H7 (cell line): Measurements from ENCODE around the gene RTN3. TPM values are rescaled to one million over a fixed set of nuclear protein-coding genes. Genes with fewer than 3 reads are reported as not detected.

Experiments used
- DNase-seq: peaks from one replicate; pipeline ENCODE4 v3.0.0; 2012
- H3K27me3 ChIP-seq: 2 replicates; pipeline ENCODE4 v1.6.0; 2011; ENCODE audit warnings: mild to moderate bottlenecking, low read length; ENCODE audit not compliant: control insufficient read depth, insufficient read depth
- H3K36me3 ChIP-seq: replicated peaks from 2 replicates; pipeline ENCODE4 v1.5.1; 2011; ENCODE audit warnings: low read length; ENCODE audit not compliant: control insufficient read depth, insufficient read depth
- H3K4me3 ChIP-seq: 2 replicates; pipeline ENCODE4 v1.5.1; 2011; ENCODE audit warnings: low read depth, mild to moderate bottlenecking, control low read depth, low read length, moderate library complexity; ENCODE audit not compliant: insufficient read depth
- total RNA-seq: library from RNA; depleted of rRNA; stranded (reverse); fragments of >200 nt; shearing (Covaris generic); gene quantifications from 2 replicates; pipeline ENCODE4 v1.2.3, GENCODE V29; 2014

The RTN3 gene
- total RNA-seq, 1 experiment from 2014 or later = 109 TPM

DNA sequence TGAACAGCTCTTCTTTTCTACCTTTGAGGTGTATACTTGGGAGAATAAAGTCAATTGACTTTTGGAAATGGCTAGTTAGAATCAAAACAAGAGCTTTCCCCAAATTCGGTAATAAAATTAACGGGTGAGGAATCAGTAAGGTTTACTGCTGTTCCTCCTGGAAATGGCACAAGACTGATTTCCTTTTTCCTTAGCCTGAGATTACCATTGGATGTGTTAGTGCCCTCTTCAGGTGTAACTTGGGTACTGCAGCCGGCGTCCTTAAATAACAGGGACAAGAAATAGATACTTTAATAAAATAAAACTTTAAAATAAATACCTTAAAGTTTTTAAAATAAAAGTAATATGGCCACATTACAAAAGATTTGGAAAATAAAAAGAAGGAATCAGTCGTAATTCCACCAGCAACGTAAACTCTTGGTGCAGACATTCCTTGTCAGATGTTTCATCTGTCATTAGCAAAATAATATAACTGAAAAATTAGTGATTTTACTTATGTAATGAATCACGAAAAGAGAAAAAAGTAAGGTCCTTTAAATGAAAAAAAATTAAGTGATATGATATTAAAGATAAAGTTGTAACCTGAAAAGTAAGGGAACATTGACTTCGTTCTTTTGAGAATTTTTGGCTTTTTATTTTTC is 57.5 kb downstream of the RTN3 start:
- Histone ChIP-seq H3K36me3 (no peaks in the 10 kb centered on the region), H3K4me3 (no peak overlapping the region)

DNA sequence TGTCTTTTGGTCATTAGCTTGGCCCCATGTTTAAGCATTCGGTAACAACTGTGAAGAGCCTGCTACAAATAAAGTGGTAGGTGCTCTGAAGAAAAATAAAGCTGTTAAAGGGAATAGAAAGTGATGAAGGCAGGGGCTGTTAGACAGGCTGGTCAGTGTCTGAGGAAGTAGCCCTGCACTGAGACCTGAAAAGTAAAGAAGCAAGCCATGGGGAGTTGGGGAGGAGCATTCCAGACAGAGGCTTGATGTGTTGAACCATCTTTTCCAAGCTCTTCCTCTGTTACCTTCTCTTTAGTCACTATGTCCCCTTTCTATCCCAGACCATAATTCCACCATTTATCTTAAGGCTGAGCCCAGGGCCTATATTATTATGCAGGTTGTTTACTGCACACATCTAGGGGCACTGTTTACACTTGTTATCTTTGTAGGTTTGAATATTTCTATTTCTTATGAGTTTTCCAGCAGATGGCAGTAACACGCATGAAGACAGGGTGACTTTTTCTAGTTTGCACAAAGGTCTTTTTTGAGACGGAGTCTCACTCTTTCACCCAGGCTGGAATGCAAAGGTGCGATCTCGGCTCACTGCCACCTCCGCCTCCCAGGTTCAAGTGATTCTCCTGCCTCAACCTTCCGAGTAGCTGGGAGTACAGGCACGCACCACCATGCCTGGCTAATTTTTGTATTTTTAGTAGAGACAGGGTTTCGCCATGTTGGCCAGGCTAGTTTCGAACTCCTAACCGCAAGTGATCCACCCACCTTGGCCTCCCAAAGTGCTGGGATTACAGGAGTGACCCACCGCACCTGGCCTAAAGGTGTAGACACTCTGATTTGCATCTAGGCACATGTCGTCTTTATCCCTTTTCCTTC is 64.2 kb downstream of the RTN3 start:
- peaks cover 6% of the 10 kb centered on the region for H3K36me3 ChIP-seq
- H3K4me3 ChIP-seq = no peak overlapping the region
- no peaks in the 10 kb centered on the region for H3K27me3 ChIP-seq
- DNase-seq = no peak

More for the DNA sequence above, 57.5 kb downstream of the RTN3 start:
- peak; percentile 45 for DNase-seq
- H3K27me3 ChIP-seq = no peaks in the 10 kb centered on the region

DNA sequence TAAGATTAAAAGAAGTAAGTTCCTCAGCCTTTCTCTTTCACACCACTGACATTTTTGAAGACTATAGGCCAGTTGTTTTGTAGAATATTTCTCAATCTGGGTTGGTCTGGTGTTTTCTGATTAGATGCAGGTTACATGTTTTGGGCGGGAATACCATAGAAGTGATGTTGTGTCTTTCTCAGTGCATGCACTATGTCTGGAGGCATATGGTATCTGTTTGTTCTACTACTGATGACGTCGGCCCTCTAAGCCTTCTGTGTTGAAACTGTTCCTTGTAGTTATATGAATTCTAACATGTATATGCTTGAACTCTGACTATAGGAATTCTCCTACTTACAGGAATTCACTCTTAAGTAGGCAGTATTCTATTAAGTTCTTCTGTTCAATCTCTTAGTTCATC is 65.7 kb downstream of the RTN3 start:
- H3K4me3 ChIP-seq = no peak overlapping the region
- peaks cover 9% of the 10 kb centered on the region for H3K36me3 ChIP-seq
- no peaks in the 10 kb centered on the region for H3K27me3 ChIP-seq
- DNase-seq = no peak

DNA sequence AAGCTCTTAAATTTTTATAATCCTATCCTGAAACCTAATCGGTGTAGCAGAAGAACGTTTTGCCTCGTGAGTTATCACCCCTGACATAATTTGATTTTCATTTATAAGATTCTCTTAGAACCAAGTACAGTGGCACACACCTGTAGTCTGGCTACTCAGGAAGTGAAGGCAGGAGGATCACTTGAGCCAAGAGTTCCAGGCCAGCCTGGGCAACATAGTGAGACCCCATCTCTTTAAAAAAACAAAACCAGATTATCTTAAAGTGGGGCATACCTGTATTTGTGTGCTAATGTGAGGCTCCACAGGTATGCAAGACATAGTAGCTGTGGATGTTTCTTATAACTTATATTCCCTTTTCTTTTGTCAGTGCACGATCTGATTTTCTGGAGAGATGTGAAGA is 68.3 kb downstream of the RTN3 start:
- no peak for DNase-seq
- H3K36me3 ChIP-seq = peaks cover 15% of the 10 kb centered on the region
- H3K27me3 ChIP-seq = no peaks in the 10 kb centered on the region
- H3K4me3 ChIP-seq = no peak overlapping the region

DNA sequence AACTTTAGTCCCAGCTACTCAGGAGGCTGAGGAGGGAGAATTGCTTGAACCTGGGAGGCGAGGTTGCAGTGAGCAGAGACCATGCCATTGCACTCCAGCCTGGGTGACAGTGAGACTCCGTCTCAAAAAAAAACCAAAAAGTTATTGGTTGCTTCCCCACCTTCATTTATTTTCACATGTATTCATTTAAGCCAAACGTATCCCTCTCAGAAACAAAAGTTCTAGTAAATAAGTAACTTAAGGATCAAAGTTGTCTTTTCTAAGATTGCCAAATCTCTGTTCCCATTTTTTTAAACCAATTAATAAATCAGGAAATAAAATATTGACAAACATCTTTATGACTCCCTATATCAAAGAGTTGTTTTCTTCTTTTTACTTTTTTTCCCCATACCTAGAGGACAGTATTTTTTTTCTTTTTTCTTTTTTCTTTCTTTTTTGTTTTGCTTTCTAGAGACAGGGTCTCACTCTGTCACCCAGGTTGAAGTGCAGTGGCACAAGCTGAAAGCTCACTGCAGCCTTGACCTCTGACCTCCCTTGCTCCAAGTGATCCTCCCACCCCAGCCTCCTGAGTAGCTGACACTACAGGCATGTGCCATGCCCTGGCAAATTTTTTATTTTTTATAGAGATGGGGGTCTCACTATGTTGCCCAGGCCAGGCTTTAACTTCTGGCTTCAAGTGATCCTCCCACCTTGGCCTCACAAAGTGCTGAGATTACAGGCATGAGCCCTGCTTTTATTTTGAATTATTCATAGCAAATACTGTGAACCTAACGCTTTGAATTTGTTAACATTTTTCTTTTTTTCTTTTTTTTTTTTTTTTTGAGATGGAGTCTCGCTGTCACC is 75.8 kb downstream of the RTN3 start:
- no peak for DNase-seq
- Histone ChIP-seq H3K4me3 (no peak overlapping the region), H3K27me3 (no peaks in the 10 kb centered on the region), H3K36me3 (peaks cover 11% of the 10 kb centered on the region)

DNA sequence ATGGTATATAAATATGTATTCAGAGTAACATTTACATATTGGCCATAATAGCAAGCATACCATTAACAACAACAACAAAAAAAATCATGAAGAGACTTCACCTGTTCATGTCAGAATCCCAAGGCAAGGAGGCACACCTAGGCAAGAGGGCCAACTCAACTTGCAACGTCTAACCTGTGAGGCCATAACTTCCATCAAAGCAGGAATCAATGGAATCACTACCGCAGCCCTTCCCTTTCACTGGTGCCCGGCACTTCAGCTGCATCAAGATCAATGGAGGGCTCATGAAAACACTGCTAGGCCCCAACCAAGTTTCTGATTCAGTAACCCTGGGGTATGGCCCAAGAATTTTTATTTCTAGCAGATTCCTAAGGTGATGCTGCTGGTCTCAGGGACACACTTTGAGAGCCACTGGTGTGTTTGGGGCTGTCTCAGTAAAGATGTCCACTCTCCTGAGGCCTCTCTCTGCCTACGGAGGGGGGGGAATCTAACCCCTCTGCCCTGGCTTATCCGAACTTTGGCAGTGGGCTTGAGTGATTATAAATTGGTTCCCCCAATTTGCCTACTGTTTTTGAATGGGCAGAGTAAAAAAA is 79.3 kb downstream of the RTN3 start:
- no peaks in the 10 kb centered on the region for H3K27me3 ChIP-seq
- H3K36me3 ChIP-seq = peaks cover 5% of the 10 kb centered on the region; the same call in 1 of the 2 replicates
- no peak overlapping the region for H3K4me3 ChIP-seq
- peak; percentile 45 for DNase-seq

DNA sequence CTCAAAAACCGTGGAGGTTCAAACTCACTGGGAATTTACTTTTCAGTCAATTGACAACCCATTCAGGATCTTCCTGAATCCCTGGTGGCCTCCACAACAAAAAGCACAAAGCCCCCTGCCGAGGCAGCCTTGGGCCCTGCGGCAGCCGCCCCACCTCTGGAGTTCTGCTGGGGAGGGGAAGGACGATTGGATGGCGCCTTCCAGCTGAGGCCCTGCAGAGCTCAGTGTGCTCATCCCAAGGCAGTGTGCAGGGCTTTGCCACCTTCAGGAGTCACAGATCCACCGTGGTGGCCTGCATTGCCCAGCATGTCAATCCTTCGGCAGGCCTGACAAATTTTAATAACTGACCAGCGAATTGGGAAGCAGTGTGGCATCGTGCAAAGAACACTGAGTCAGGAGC is 79.9 kb downstream of the RTN3 start:
- DNase-seq = peak; percentile 87
- peaks cover 2% of the 10 kb centered on the region; the same call in 1 of the 2 replicates for H3K36me3 ChIP-seq
- H3K27me3 ChIP-seq = no peaks in the 10 kb centered on the region
- peak overlapping the region; percentile 97 for H3K4me3 ChIP-seq

DNA sequence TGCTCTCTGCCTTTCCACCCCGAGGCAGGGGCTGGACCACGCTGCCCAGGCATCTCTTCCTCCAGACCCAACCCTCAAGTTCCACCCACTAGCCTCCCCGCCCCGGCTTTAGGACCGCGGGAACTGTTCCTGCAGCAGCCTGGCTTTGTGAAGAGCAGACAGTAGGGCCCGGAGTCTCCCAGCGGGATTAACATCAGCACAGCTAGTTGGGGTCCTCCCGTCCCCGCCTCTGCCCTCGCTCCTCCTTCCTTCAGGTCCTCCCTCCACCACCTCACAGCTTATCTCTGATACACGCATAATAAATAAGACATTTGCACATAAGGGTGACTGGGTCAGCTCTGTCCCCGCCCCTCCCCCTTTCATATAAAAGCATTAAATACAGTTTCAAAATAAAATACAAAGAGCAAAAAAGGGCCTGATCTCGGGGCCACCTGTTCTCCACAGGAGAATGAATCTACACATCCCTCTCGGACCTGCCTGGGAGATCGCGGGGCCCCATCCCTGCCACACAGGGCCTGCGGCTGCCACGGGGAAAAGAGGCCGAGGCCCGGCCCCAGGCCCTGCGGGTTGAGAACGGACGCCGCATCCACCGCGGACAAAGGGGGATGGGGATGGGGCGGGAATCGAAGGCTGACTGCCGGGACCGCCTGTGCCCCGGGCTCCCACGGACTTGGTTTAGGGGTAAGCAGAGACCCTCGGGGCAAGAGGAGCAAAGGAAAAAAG is 80.8 kb downstream of the RTN3 start:
- DNase-seq = peak; percentile 92
- H3K4me3 ChIP-seq = peak overlapping the region; percentile 97
- peaks cover 2% of the 10 kb centered on the region; the same call in 1 of the 2 replicates for H3K36me3 ChIP-seq
- no peaks in the 10 kb centered on the region for H3K27me3 ChIP-seq

DNA sequence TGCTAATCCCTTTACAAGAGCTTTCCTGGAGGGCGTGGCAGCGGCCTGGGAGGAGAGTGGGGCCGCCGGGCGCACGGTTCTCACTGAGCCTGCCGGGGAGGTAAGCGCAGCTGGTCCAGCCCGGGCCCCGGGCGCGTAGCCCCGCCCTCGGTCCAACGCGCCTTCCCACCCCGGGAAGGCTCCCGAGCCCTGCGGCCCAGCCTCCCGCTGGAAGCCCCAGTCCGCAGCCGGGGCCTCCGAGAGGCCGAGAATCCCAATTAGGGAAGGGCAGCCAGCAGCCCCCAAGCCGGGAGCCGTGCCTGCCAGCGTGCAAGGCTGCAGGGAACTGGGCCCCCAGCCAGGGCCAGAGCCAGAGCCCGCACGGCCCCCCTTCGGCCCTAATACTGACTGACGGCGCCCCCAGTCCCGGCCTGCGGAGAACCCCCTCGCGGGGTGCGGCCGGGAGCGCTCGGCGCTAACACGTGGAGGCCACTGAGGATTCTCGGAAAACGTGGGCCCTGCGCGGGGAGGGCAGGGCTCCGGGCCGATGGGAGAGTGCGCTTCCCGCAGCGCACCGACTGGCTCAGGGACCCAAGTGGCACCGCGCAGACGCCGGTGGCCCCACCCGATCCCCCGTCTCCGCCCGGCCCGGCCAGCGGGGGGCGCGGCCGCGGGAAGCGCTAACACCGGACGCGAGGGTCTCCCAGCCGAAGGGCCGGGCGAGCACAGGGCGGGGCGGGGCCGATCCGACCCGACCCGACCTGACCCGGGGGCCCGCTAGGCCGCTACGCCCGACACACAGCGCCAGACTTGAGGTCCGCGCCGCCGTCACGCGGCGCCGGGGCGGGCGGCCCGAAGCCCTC is 81.6 kb downstream of the RTN3 start:
- peak; percentile 91 for DNase-seq
- Histone ChIP-seq H3K27me3 (no peaks in the 10 kb centered on the region), H3K4me3 (peak overlapping the region; percentile 97), H3K36me3 (peaks cover 2% of the 10 kb centered on the region; the same call in 1 of the 2 replicates)

DNA sequence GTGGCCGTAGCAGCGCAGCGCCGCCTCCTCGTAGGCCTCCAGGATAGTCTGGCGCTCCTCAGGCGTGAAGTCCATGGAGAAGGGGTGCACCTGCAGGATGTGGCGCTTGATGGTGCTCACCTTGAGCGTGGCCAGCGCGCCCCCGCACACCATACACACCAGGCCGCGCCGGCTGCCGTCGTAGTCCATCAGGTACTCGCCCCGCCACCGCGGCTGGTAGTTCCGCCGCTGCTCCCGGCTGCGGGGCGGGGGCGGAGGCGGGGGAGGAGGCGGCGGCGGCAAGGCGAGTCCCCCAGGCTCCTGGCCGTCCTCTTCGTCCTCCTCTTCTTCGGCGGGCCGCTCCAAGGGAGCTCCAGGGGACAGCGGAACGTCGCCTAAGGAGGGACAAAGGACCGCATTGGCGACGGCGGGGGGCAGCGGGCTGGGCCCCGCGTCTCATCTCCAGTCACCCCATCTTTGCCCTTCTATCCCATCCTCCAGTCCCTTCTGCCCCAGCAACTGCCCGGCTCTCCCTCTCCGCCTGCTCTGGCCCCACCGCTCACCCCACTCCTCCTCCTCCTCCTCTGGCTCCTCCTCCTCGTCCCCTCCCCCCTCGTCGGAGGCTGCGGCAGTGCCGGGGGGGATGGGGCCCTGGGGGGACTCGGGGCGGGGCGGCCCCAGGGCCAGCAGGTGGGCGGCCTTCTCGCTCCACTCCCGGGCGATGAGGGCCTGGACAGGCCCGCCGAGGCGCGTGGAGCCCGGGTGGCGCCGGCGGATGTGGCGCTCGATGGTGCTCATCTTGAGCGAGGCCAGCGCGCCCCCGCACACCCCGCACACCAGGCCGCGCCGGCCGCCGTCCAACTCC is 82.4 kb downstream of the RTN3 start:
- peak; percentile 96 for DNase-seq

DNA sequence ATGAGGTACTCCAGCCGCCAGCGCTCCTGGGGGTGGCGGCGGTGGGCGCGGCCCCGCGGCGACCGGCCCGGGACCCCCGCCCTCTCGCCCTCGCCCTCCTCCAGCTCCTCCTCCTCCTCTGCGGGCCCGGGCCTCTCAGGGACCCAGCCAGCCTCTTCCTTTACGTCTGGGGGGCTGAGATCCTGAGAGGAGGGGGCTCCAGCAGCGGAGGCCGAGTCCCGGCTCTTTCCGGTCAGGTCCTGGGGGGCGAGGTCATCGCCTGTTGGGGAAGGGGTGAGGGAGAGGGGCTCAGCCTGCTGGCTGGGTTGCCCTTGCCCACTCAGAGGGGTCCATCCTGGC is 83.0 kb downstream of the RTN3 start:
- peak; percentile 86 for DNase-seq
- peak overlapping the region; percentile 97 for H3K4me3 ChIP-seq
- H3K27me3 ChIP-seq = no peaks in the 10 kb centered on the region; the same call in 1 of the 2 replicates
- H3K36me3 ChIP-seq = peaks cover 1% of the 10 kb centered on the region; the same call in 1 of the 2 replicates

More for the DNA sequence above, 82.4 kb downstream of the RTN3 start:
- Histone ChIP-seq H3K27me3 (no peaks in the 10 kb centered on the region), H3K4me3 (peak overlapping the region; percentile 97), H3K36me3 (peaks cover 1% of the 10 kb centered on the region; the same call in 1 of the 2 replicates)
